ENCODE measurements around the gene OR2C1. TPM values are rescaled to one million over a fixed set of nuclear protein-coding genes. Genes with fewer than 3 reads are reported as not detected.

Gene OR2C1
- total RNA-seq, 1 donor, result not detected

DNA sequence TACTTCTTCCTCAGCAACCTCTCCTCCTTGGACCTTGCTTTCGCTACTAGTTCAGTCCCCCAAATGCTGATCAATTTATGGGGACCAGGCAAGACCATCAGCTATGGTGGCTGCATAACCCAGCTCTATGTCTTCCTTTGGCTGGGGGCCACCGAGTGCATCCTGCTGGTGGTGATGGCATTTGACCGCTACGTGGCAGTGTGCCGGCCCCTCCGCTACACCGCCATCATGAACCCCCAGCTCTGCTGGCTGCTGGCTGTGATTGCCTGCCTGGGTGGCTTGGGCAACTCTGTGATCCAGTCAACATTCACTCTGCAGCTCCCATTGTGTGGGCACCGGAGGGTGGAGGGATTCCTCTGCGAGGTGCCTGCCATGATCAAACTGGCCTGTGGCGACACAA is 429 bp downstream of the OR2C1 start:
- Histone ChIP-seq H3K79me2 (ENCODE audit: insufficient read depth, low read length) (no peaks in the 10 kb centered on the region), H3K27me3 (ENCODE audit: insufficient read depth, low read length) (no peaks in the 10 kb centered on the region), H3K4me1 (ENCODE audit: insufficient read depth, low read length) (no peaks in the 10 kb centered on the region), H4K20me1 (ENCODE audit: insufficient read depth, low read length) (no peaks in the 10 kb centered on the region), H3K4me2 (ENCODE audit: insufficient read depth, low read length) (no peak overlapping the region), H2AFZ (ENCODE audit: low read length) (no peak overlapping the region), H3K4me3 (ENCODE audit: insufficient read depth, low read length) (no peak overlapping the region), H3K9me3 (ENCODE audit: low read depth, low read length) (no peaks in the 10 kb centered on the region), H3K36me3 (ENCODE audit: insufficient read depth, low read length) (no peaks in the 10 kb centered on the region), H3K27ac (ENCODE audit: low read depth, low read length) (no peak overlapping the region)
- no peak for DNase-seq (ENCODE audit: insufficient read length, low spot score, missing footprints)
- TF ChIP-seq, protein P1, sequence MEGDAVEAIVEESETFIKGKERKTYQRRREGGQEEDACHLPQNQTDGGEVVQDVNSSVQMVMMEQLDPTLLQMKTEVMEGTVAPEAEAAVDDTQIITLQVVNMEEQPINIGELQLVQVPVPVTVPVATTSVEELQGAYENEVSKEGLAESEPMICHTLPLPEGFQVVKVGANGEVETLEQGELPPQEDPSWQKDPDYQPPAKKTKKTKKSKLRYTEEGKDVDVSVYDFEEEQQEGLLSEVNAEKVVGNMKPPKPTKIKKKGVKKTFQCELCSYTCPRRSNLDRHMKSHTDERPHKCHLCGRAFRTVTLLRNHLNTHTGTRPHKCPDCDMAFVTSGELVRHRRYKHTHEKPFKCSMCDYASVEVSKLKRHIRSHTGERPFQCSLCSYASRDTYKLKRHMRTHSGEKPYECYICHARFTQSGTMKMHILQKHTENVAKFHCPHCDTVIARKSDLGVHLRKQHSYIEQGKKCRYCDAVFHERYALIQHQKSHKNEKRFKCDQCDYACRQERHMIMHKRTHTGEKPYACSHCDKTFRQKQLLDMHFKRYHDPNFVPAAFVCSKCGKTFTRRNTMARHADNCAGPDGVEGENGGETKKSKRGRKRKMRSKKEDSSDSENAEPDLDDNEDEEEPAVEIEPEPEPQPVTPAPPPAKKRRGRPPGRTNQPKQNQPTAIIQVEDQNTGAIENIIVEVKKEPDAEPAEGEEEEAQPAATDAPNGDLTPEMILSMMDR (IDR thresholded peaks at IDR 0.05; ENCODE audit: extremely low read depth, low read depth, low read length), result no peak

DNA sequence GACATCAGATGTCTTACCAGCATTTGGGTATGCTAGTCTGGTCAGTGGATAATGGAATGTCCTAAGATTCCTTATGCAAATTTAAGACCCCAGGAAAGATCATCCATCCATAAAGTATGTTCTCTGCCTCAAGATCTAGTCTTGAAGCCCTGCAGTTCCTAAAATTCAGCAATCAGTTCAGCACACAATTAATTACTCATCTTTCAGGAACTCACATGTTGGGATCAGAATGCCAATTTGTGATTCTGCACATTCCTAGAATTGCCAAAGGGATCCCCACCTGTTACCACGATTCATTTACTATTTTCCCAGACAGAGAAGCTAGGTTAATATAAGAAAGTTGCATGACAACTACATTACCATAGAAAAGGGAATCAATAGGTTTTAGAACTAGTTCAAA is 3.2 kb downstream of the OR2C1 start:
- Histone ChIP-seq H3K4me3 (ENCODE audit: insufficient read depth, low read length) (no peak overlapping the region), H3K27me3 (ENCODE audit: insufficient read depth, low read length) (peaks cover 3% of the 10 kb centered on the region), H3K36me3 (ENCODE audit: insufficient read depth, low read length) (no peaks in the 10 kb centered on the region), H3K79me2 (ENCODE audit: insufficient read depth, low read length) (no peaks in the 10 kb centered on the region), H3K4me1 (ENCODE audit: insufficient read depth, low read length) (no peaks in the 10 kb centered on the region), H3K9me3 (ENCODE audit: low read depth, low read length) (no peaks in the 10 kb centered on the region), H3K4me2 (ENCODE audit: insufficient read depth, low read length) (no peak overlapping the region), H4K20me1 (ENCODE audit: insufficient read depth, low read length) (no peaks in the 10 kb centered on the region), H2AFZ (ENCODE audit: low read length) (no peak overlapping the region), H3K27ac (ENCODE audit: low read depth, low read length) (no peak overlapping the region)
- no peak for DNase-seq (ENCODE audit: insufficient read length, low spot score, missing footprints)
- TF ChIP-seq, protein P1 (IDR thresholded peaks at IDR 0.05; ENCODE audit: extremely low read depth, low read depth, low read length), result no peak

DNA sequence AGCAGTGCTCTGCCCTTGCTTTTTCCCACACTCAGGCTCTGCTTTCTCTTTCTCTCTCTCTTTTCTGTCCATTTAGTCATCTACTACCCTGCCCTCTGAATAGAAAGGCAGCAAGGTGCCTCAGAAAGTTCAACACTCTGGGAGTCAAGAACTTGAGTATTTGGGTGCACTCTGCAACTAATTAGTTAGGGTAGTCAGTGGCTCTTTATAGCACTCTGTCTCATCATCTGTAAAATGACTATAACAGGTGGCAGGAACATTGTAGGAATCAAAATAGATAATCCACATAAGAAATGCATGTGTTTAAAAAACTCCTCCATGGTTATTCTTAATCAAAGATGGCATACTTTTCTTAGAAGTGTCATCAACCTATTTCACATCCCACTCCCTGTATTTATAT is 7.2 kb downstream of the OR2C1 start:
- H3K4me2 ChIP-seq (ENCODE audit: insufficient read depth, low read length), result no peak overlapping the region
- no peaks in the 10 kb centered on the region for H3K36me3 ChIP-seq (ENCODE audit: insufficient read depth, low read length)
- no peak overlapping the region for H3K4me3 ChIP-seq (ENCODE audit: insufficient read depth, low read length)
- TF ChIP-seq, protein P1 (IDR thresholded peaks at IDR 0.05; ENCODE audit: extremely low read depth, low read depth, low read length), result no peak
- H4K20me1 ChIP-seq (ENCODE audit: insufficient read depth, low read length), result no peaks in the 10 kb centered on the region
- H3K27ac ChIP-seq (ENCODE audit: low read depth, low read length), result no peak overlapping the region
- H3K9me3 ChIP-seq (ENCODE audit: low read depth, low read length), result no peaks in the 10 kb centered on the region
- peaks cover 4% of the 10 kb centered on the region for H3K4me1 ChIP-seq (ENCODE audit: insufficient read depth, low read length)
- H3K79me2 ChIP-seq (ENCODE audit: insufficient read depth, low read length), result no peaks in the 10 kb centered on the region
- DNase-seq (ENCODE audit: insufficient read length, low spot score, missing footprints), result no peak
- peaks cover 3% of the 10 kb centered on the region for H3K27me3 ChIP-seq (ENCODE audit: insufficient read depth, low read length)
- H2AFZ ChIP-seq (ENCODE audit: low read length), result no peak overlapping the region

DNA sequence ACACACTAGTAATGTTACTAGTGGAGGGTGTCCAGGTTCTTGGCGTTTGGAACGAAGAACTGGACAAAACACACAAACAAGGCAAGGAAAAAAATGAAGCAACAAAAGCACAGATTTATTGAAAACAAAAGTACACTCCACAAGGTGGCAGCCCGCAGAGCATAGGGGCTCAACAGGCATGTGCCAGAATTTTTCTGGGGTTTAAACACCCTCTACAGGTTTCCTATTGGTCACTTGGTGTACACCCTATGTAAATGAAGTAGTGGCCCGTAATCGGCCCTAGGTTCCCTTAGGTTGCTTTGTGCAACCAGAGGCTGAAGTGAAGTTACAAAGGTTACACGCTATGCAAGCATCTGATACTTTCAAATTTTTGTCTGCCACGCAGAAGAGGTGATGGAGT is 8.1 kb downstream of the OR2C1 start:
- no peaks in the 10 kb centered on the region for H3K36me3 ChIP-seq (ENCODE audit: insufficient read depth, low read length)
- H4K20me1 ChIP-seq (ENCODE audit: insufficient read depth, low read length), result no peaks in the 10 kb centered on the region
- H3K4me1 ChIP-seq (ENCODE audit: insufficient read depth, low read length), result peaks cover 4% of the 10 kb centered on the region
- H3K4me3 ChIP-seq (ENCODE audit: insufficient read depth, low read length), result no peak overlapping the region
- TF ChIP-seq, protein P1 (IDR thresholded peaks at IDR 0.05; ENCODE audit: extremely low read depth, low read depth, low read length), result no peak
- H3K4me2 ChIP-seq (ENCODE audit: insufficient read depth, low read length), result no peak overlapping the region
- no peaks in the 10 kb centered on the region for H3K79me2 ChIP-seq (ENCODE audit: insufficient read depth, low read length)
- H2AFZ ChIP-seq (ENCODE audit: low read length), result no peak overlapping the region
- peaks cover 3% of the 10 kb centered on the region for H3K27me3 ChIP-seq (ENCODE audit: insufficient read depth, low read length)
- H3K27ac ChIP-seq (ENCODE audit: low read depth, low read length), result no peak overlapping the region
- DNase-seq (ENCODE audit: insufficient read length, low spot score, missing footprints), result no peak
- no peaks in the 10 kb centered on the region for H3K9me3 ChIP-seq (ENCODE audit: low read depth, low read length)

Measured in osteoblast (primary cell).